Activated CD4-positive, alpha-beta T cell treated with anti-CD3 and anti-CD28 coated beads, Interleukin-2, amount 10 ng/mL, durations not matched to agents 24 days and 14 days (primary cell): ENCODE results near the gene RDH8. TPM values are rescaled to one million over a fixed set of nuclear protein-coding genes. Genes with fewer than 3 reads are reported as not detected.

Experiments
- DNase-seq: peaks from one replicate; pipeline ENCODE4 v3.0.0; 2022
- H3K27ac Mint-ChIP-seq: one replicate; pipeline ENCODE4 v1.8.0; 2022; ENCODE audit warnings: mild to moderate bottlenecking, mixed read lengths
- H3K27me3 Mint-ChIP-seq: one replicate; pipeline ENCODE4 v1.8.0; 2022; ENCODE audit warnings: mixed read lengths
- H3K36me3 Mint-ChIP-seq: one replicate; pipeline ENCODE4 v1.8.0; 2022; ENCODE audit warnings: low read depth, mild to moderate bottlenecking, mixed read lengths
- H3K4me1 Mint-ChIP-seq: one replicate; pipeline ENCODE4 v1.8.0; 2021; ENCODE audit warnings: mixed read lengths
- H3K4me3 Mint-ChIP-seq: one replicate; pipeline ENCODE4 v1.8.0; 2022; ENCODE audit warnings: mild to moderate bottlenecking, moderate library complexity, mixed read lengths
- H3K9me3 Mint-ChIP-seq: one replicate; pipeline ENCODE4 v1.8.0; 2021; ENCODE audit warnings: mixed read lengths
- intact Hi-C: fragments of 100-400 bp; cut with micrococcal nuclease; formaldehyde crosslinking; loops from one replicate; pipeline ENCODE4 v1.15.1; 2023
- total RNA-seq: library from RNA; stranded (reverse); gene quantifications from 2 replicates; pipeline ENCODE4 v1.2.3, GENCODE V29; 2022

RDH8 gene
- total RNA-seq, 1 donor from 2014 or later = not detected

DNA sequence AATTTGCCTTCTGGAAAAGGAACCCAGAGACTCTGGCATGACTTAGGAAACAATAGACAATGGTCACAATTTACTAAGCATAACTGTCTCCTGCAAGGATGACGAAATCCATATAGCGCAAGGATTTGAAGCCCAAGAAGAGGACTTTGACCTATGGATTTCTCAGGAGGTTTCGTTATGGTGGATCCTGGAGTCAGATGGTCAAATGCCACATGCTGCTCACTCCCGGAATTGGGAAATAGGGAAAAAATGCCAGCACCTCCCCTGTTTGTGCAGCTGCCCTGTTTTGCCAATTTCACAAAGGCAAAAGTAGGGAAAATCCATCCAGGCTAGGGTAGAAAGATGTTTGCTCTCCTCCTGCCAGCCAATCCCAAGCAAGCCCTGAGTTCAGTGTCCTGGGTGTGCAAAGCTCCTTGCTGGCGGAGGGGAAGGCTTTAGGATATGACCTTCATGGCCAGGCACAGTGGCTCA lies 23.4 kb downstream of the RDH8 start:
- H3K4me1 Mint-ChIP-seq = no peaks in the 10 kb centered on the region

DNA sequence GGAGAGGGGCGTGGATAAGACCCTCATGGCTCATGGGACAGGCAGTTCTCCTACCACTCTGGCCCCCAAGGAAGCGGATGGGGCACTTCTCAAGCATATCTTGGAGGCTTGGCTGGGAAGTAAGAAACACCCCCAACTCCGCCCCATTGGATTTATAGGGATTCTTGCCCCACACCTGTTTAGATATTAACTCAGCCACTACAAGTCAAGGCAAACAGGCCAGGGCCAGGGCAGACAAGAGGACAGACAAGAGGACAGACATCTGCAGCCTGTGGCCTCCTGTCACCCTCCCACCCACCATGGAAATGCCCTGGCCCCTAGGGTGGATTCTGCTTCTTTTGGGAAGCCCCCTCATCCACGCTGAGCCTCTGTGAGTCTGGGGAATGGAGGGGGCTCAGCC lies 24.1 kb downstream of the RDH8 start:
- no peaks in the 10 kb centered on the region for H3K4me1 Mint-ChIP-seq
- H3K36me3 Mint-ChIP-seq = no peaks in the 10 kb centered on the region
- no peak overlapping the region for H3K27ac Mint-ChIP-seq

More for the DNA sequence above, 23.4 kb downstream of the RDH8 start:
- no peak for DNase-seq
- Mint-ChIP-seq H3K4me3 (no peak overlapping the region), H3K27ac (no peak overlapping the region), H3K27me3 (peaks cover 16% of the 10 kb centered on the region), H3K9me3 (no peaks in the 10 kb centered on the region), H3K36me3 (no peaks in the 10 kb centered on the region)
- intact Hi-C loops = no loop called here

DNA sequence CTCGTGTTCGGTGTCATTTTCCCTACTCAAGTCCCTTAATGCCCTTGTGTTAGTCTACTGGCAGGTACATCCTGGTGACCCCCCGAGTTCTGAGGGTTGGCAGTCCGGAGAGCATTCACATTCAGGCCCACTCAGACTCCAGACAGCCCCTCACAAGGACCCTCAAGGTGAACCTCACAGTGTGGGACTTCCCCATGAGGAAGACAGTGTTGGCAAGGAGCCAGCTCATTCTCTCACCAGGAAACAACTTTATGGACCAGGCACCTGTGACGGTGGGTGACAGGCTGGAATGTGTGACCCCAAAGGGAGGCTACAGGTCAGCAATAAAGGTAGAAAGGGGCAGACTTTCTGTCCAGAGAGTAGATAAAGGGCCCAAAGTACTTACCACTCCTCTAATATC lies 24.5 kb downstream of the RDH8 start:
- H3K36me3 Mint-ChIP-seq = no peaks in the 10 kb centered on the region
- H3K4me1 Mint-ChIP-seq = no peaks in the 10 kb centered on the region
- DNase-seq = no peak
- intact Hi-C loops = no loop called here
- peaks cover 11% of the 10 kb centered on the region for H3K27me3 Mint-ChIP-seq
- H3K9me3 Mint-ChIP-seq = no peaks in the 10 kb centered on the region
- no peak overlapping the region for H3K27ac Mint-ChIP-seq
- H3K4me3 Mint-ChIP-seq = no peak overlapping the region

More for the DNA sequence above, 24.1 kb downstream of the RDH8 start:
- intact Hi-C loops = no loop called here
- H3K4me3 Mint-ChIP-seq = no peak overlapping the region
- no peak for DNase-seq
- no peaks in the 10 kb centered on the region for H3K9me3 Mint-ChIP-seq
- H3K27me3 Mint-ChIP-seq = peaks cover 14% of the 10 kb centered on the region

DNA sequence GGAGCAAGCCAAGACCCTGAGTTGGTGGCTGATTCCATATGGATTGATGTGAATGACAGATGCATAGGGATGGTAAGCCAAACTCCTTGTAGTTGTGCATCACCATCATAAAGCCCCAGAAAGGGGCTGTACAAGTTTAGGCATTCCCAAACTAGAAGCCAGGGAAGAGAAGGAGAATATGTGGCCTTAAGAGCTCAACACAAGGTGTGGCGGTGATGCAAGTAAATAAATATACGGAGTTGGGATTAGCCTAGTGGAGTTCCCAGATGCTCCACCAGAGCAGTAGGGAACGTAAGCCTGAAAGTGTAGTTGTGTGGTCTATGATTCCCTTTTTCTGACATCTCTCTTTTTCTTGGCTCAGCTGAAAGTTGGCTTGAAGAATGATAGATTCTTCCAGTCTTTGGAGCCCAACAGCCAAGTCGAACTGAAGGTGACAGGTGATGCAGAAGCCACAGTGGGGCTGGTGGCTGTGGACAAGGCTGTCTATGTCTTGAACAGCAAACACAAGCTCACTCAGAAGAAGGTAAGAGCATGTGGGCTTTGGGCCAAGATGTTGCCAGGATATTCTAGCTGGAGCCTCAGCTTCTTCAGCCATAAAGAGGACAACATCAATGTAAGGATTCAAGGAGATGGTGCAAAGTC lies 30.1 kb downstream of the RDH8 start:
- intact Hi-C loops = no loop called here
- Mint-ChIP-seq H3K4me1 (no peaks in the 10 kb centered on the region), H3K4me3 (no peak overlapping the region), H3K27ac (no peak overlapping the region), H3K36me3 (no peaks in the 10 kb centered on the region), H3K27me3 (peaks cover 7% of the 10 kb centered on the region), H3K9me3 (no peaks in the 10 kb centered on the region)
- DNase-seq = no peak

DNA sequence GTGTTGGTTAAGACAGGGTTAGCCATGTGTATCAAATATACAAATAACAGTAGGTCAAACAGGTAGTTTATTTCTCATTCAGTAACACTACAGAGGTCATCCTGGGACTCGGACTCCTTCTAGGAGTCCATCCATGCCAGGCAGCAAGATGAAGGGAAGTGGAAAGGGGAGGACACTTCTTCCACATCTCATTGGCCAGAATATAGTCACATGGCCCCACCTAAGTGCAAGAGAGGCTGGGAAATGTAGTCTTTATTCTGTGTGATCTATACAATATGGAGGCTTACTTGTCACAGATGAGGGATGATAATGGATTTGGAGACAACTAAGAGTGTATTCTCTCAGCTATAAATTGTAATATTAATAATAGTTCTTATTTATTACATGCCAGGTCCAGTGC lies 31.1 kb downstream of the RDH8 start:
- H3K9me3 Mint-ChIP-seq = no peaks in the 10 kb centered on the region
- H3K27ac Mint-ChIP-seq = no peak overlapping the region
- peaks cover 7% of the 10 kb centered on the region for H3K27me3 Mint-ChIP-seq
- H3K4me3 Mint-ChIP-seq = no peak overlapping the region
- H3K4me1 Mint-ChIP-seq = no peaks in the 10 kb centered on the region
- no peaks in the 10 kb centered on the region for H3K36me3 Mint-ChIP-seq
- DNase-seq = no peak
- intact Hi-C loops = no loop called here

DNA sequence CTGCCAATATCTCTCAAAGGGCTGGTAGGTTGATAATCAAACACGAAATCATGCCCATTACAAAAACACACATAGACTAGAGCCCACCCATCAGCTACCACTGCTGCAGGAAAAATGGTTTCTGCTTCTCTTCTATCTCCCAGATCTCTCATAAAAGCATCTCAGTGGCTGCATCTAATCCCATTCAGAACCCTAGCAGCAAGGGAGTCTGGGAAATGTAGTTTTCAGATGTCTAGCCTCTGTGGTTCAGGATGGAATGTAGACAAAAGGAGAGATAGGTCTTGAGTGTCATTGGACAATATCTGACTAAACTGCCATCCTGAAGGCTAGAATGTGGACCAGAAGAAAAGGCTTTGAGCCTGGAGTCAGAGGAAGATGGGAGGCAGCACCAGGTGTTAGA lies 32.1 kb downstream of the RDH8 start:
- Mint-ChIP-seq H3K4me3 (no peak overlapping the region), H3K36me3 (no peaks in the 10 kb centered on the region), H3K27ac (no peak overlapping the region), H3K27me3 (peaks cover 7% of the 10 kb centered on the region), H3K4me1 (no peaks in the 10 kb centered on the region), H3K9me3 (no peaks in the 10 kb centered on the region)
- intact Hi-C loops = no loop called here
- DNase-seq = no peak

DNA sequence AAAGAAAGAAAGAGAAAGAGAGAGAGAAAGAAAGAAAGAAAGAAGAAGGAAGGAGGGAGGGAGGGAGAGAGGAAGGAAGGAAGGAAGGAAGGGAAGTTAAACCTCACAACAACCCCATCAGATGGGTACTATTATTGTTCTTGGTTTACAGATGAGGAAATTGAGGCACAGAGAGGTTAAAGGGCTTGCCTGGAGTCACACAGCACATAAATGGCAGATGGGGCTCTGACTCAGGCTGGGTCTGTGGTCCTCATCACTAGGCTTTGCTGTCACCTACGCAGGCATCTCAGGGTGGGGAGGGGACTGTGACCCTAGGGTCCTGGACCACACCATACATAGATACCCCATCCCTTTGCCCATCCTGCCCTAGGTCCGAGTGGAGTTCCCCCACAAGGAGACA lies 36.3 kb downstream of the RDH8 start:
- H3K4me1 Mint-ChIP-seq = no peaks in the 10 kb centered on the region
- no peaks in the 10 kb centered on the region for H3K36me3 Mint-ChIP-seq
- H3K4me3 Mint-ChIP-seq = no peak overlapping the region
- no peak overlapping the region for H3K27ac Mint-ChIP-seq
- peaks cover 8% of the 10 kb centered on the region for H3K27me3 Mint-ChIP-seq
- no peak for DNase-seq
- H3K9me3 Mint-ChIP-seq = no peaks in the 10 kb centered on the region
- intact Hi-C loops = no loop called here

DNA sequence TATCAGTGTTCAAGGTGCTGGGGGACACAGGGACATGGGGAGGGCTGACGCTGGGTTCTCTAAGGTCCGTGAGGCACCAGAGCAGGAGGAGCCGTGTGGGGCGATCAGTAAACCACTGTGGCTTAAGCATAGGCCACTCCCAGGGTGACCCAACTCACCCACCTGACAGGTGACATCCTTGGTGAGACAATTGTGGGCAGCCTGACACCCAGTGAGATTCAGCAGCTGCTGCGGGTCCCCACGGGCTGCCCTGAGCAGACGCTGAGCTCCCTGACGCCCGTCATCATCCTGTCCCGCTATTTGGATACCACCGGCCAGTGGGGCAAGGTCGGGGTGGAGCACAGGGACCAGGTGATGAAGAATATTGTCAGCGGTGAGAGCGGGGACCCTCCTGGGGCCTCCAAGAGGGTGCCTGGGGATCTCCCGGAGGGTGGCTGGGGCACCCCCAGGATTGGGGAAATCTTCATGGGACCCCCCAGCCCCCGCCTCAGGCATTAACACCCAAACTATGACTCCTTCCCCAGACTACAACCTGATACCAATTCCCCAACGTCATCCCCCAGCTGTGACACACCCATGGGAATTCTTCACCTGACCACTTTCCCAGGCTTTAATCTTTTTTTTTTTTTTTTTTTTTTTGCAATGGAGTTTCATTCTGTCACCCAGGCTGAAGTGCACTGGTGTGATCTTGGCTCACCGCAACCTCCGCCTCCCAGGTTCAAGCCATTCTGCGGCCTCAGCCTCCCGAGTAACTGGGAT lies 39.5 kb downstream of the RDH8 start:
- H3K27me3 Mint-ChIP-seq = peaks cover 1% of the 10 kb centered on the region
- H3K27ac Mint-ChIP-seq = no peak overlapping the region
- no peak overlapping the region for H3K4me3 Mint-ChIP-seq
- H3K9me3 Mint-ChIP-seq = no peaks in the 10 kb centered on the region
- H3K4me1 Mint-ChIP-seq = no peaks in the 10 kb centered on the region
- no peak for DNase-seq
- intact Hi-C loops = no loop called here
- H3K36me3 Mint-ChIP-seq = no peaks in the 10 kb centered on the region

DNA sequence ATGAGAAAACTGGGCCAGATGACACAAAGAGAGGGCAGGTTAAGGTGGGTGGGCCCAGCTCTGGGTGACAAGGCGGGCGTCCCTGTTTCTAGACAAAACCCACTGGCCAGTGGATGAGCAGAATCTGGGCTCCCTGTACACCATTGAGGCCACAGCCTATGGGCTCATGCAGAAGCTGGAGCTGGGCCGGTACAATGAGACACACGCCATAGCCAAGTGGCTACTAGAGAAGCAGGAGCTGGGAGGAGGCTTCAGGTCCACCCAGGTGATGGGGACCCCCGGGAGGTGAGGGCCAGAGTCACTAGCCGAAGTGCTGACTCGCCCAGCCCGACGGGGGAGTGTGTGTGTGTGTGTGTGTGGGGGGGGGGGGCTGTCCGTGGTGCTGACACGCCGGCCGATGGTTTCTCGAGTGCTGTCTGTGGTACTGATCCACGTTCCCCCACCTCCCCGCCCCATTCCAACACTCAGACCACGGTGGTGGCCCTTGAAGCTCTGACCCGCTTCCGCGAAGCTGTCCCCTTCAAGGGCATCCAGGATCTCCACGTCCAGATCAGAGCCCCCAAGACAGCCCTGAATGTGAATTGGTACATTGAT lies 48.5 kb downstream of the RDH8 start:
- intact Hi-C loops = no loop called here
- Mint-ChIP-seq H3K27me3 (no peaks in the 10 kb centered on the region), H3K4me1 (no peaks in the 10 kb centered on the region), H3K4me3 (no peak overlapping the region), H3K27ac (no peak overlapping the region), H3K9me3 (no peaks in the 10 kb centered on the region), H3K36me3 (no peaks in the 10 kb centered on the region)
- DNase-seq = no peak

DNA sequence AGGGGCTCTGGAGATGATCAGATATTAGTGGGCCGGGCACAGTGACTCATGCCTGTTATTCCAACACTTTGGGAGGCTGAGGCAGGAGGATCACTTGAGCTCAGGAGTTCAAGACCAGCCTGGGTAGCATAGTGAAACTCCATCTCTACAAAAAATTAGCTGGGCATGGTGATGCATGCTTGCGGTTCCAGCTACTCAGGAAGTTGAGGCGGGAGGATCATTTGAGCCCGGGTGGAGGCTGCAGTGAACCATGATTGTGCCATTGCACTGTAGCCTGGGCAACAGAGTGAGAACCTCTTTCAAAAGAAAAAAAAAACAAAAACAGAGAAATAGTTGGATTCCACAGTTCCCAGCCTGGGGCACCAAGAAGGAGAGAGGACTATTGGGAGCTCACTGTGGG lies 54.9 kb downstream of the RDH8 start:
- peaks cover 5% of the 10 kb centered on the region for H3K4me1 Mint-ChIP-seq
- H3K27me3 Mint-ChIP-seq = peaks cover 3% of the 10 kb centered on the region
- H3K27ac Mint-ChIP-seq = no peak overlapping the region
- H3K36me3 Mint-ChIP-seq = no peaks in the 10 kb centered on the region
- intact Hi-C loops = no loop called here
- no peak overlapping the region for H3K4me3 Mint-ChIP-seq
- H3K9me3 Mint-ChIP-seq = no peaks in the 10 kb centered on the region
- DNase-seq = no peak

DNA sequence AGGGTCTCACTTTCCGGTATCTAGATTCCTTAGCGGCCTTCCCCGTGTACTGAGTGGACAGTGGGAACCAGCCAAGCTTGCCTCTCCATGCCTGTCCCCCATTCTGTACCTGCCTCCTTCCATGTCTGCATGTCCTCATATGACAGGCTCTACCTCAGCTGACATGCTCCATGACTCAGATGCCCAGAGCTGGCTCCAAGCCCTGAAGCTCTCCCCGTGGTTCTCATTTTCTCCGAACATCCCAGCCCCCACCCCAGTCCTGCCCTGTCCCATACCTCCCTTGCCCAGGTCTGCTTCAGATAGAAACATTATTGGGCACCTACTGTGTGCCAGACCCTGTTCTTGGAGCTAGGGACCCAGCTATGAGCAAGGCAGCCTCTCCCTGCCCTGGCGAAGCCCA lies 55.8 kb downstream of the RDH8 start:
- intact Hi-C loops = no loop called here
- Mint-ChIP-seq H3K4me1 (peaks cover 5% of the 10 kb centered on the region), H3K27me3 (peaks cover 3% of the 10 kb centered on the region), H3K4me3 (no peak overlapping the region), H3K9me3 (no peaks in the 10 kb centered on the region), H3K36me3 (no peaks in the 10 kb centered on the region), H3K27ac (no peak overlapping the region)
- no peak for DNase-seq

DNA sequence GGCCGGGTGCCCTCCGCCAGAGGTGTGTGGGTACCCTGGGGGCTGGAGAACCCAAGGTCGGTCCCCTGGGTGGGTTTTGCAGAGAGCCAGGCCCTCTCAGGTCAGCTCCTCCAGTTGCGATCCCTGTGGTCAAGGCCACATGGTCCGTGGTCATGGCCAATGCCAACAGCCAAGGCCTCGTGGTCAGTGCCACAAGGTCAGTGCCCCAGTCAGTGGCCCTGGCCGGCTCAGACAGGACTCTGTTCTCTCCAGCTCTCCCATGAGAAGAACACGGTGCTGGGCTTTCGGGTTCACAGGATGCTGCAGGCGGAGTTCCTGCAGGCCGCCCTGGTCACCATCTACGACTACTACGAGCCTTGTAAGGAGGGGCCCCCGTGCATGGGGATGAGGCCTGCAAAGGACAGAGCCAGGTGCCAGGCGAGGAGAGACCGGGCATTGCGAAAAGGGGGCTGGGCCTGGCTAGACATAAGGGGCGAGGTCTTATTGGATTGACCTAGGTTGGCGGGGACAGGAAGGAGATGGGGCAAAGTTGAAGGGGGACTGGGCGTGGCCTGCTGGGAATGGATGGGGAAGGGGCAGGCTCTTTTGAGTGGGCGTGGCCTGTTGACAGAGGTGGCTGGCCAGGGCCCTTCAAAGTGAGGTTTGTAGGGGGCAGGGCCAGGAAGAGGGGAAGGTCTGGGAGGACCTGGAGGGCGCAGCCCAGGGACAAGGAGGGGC lies 57.6 kb downstream of the RDH8 start:
- no peak overlapping the region for H3K4me3 Mint-ChIP-seq
- intact Hi-C loops = no loop called here
- H3K27ac Mint-ChIP-seq = no peak overlapping the region

More for the DNA sequence above, 57.6 kb downstream of the RDH8 start:
- no peaks in the 10 kb centered on the region for H3K36me3 Mint-ChIP-seq
- H3K4me1 Mint-ChIP-seq = peaks cover 5% of the 10 kb centered on the region
- no peak for DNase-seq
- H3K9me3 Mint-ChIP-seq = no peaks in the 10 kb centered on the region
- peaks cover 3% of the 10 kb centered on the region for H3K27me3 Mint-ChIP-seq
